HEK293T (cell line): ENCODE data around the gene BGN.
A peak's percentile ranks its signal among the peaks of the same experiment; 100 is the strongest.

Experiments
- CTCF ChIA-PET: fragments of 350-600 bp; formaldehyde crosslinking; extraction: SDS; loops from one replicate; lab custom pipeline; 2021; ENCODE audit warnings: antibody characterized with exemption, inconsistent platforms; lab: Yijun Ruan, JAX
- POLR2A ChIA-PET: fragments of 350-600 bp; formaldehyde crosslinking; extraction: SDS; loops from one replicate; lab custom pipeline; 2020; ENCODE audit warnings: antibody characterized with exemption, inconsistent platforms; lab: Yijun Ruan, JAX
- DNase-seq: peaks from one replicate; pipeline ENCODE4 v3.0.0; 2012; ENCODE audit warnings: mixed read lengths; ENCODE audit errors: extremely low spot score
- ARNT ChIP-seq: fragments of 450-650 bp; IDR thresholded peaks from 2 replicates; pipeline ENCODE4 v1.6.1; 2017; ENCODE audit warnings: mild to moderate bottlenecking
- BHLHE40 ChIP-seq: fragments of 450-650 bp; IDR thresholded peaks from 2 replicates; pipeline ENCODE4 v1.6.1; 2016; ENCODE audit warnings: mild to moderate bottlenecking, moderate library complexity, borderline replicate concordance
- CTBP1 ChIP-seq: fragments of 450-650 bp; IDR thresholded peaks from 2 replicates; pipeline ENCODE4 v1.6.1; 2016; ENCODE audit warnings: borderline replicate concordance
- ELF4 ChIP-seq: fragments of 450-650 bp; IDR thresholded peaks from 2 replicates; pipeline ENCODE4 v1.6.1; 2017; ENCODE audit warnings: antibody characterized with exemption
- FOXA1 ChIP-seq: fragments of 450-650 bp; IDR thresholded peaks from 2 replicates; pipeline ENCODE4 v1.6.1; 2016; ENCODE audit warnings: mild to moderate bottlenecking
- FOXK2 ChIP-seq: fragments of 450-650 bp; IDR thresholded peaks from 2 replicates; pipeline ENCODE4 v1.6.1; 2016; ENCODE audit warnings: mild to moderate bottlenecking
- FOXM1 ChIP-seq: fragments of 450-650 bp; IDR thresholded peaks from 2 replicates; pipeline ENCODE4 v1.6.1; 2017; ENCODE audit warnings: mild to moderate bottlenecking, borderline replicate concordance
- HDGF ChIP-seq: fragments of 450-650 bp; IDR thresholded peaks from 2 replicates; pipeline ENCODE4 v1.6.1; 2017; ENCODE audit warnings: antibody characterized with exemption, borderline replicate concordance
- L3MBTL2 ChIP-seq: fragments of 450-650 bp; conservative IDR thresholded peaks from 2 replicates; pipeline ENCODE4 v1.6.1; 2016; ENCODE audit warnings: mild to moderate bottlenecking
- LEF1 ChIP-seq: fragments of 450-650 bp; IDR thresholded peaks from 2 replicates; pipeline ENCODE4 v1.6.1; 2017; ENCODE audit warnings: mild to moderate bottlenecking, borderline replicate concordance
- NFRKB ChIP-seq: fragments of 450-650 bp; IDR thresholded peaks from 2 replicates; pipeline ENCODE4 v1.6.1; 2016; ENCODE audit warnings: mild to moderate bottlenecking, moderate library complexity
- SP1 ChIP-seq: fragments of 450-650 bp; IDR thresholded peaks from 2 replicates; pipeline ENCODE4 v1.6.1; 2017
- SUZ12 ChIP-seq: fragments of 450-650 bp; IDR thresholded peaks from 2 replicates; pipeline ENCODE4 v1.6.1; 2016; ENCODE audit warnings: mild to moderate bottlenecking
- TARDBP ChIP-seq: fragments of 450-650 bp; IDR thresholded peaks from 2 replicates; pipeline ENCODE4 v1.6.1; 2016
- ZNF384 ChIP-seq: fragments of 450-650 bp; IDR thresholded peaks from 2 replicates; pipeline ENCODE4 v1.6.1; 2016
- TF ChIP-seq, protein P1 (sequence below): fragments of 450-650 bp; IDR thresholded peaks from 2 replicates; pipeline ENCODE4 v1.6.1; 2016

BGN gene

DNA sequence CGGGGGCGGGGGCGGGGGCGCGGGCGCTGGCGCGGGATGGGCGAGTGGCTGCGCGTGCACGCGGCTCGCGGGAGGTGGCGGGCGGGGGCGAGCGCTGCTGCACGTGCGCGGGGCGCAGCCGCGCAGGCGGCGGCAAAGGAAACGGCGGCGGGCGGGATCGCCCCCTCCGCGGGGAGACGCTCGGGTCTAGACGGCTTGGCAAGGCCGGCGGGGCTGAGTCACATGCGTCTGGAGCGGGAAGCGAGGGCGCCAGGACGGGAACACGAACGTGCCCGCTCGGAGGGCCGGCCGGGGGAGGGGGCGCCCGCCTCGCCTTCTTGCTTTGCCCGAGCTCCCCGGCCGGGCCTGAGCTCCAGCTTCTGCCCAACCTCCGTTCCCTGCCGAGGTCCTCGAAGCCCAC, 20.1 kb upstream of the BGN start:
- CTCF ChIA-PET: no interaction called here
- no peak for DNase-seq
- POLR2A ChIA-PET: no interaction called here
- no peak for TF ChIP-seq ARNT
- TF ChIP-seq L3MBTL2: peak; percentile 62
- no peak for TF ChIP-seq SUZ12
- TF ChIP-seq FOXK2: no peak
- TF ChIP-seq, protein P1, sequence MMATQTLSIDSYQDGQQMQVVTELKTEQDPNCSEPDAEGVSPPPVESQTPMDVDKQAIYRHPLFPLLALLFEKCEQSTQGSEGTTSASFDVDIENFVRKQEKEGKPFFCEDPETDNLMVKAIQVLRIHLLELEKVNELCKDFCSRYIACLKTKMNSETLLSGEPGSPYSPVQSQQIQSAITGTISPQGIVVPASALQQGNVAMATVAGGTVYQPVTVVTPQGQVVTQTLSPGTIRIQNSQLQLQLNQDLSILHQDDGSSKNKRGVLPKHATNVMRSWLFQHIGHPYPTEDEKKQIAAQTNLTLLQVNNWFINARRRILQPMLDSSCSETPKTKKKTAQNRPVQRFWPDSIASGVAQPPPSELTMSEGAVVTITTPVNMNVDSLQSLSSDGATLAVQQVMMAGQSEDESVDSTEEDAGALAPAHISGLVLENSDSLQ: no peak

DNA sequence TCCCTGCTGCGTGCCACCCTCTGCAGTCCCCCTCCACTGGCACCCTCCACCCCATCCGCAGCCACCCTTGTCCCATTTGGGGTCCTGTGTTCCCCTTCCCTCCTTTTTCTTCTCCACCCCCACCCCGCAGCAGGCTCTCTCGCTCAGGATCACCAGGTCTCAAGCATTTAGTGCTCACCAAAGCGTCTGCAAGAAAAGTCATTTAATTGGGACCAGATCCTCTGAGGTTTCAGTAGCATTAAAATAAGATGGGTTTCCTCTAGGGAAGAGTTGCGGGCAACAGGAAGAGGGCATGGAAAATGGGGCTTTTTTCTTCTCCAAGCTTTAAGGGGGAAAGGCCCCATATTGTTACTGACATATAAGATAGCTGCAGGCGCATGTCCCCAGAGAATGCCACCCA, 19.5 kb upstream of the BGN start:
- no peak for TF ChIP-seq HDGF
- TF ChIP-seq ARNT: no peak
- DNase-seq: no peak
- ChIA-PET POLR2A (no interaction called here), CTCF (no interaction called here)

GRCh38 chrX:153475751-153476281, 19.0 kb upstream of the BGN start:
- POLR2A ChIA-PET: no interaction called here
- no peak for DNase-seq
- no peak for TF ChIP-seq FOXK2
- no peak for TF ChIP-seq L3MBTL2
- TF ChIP-seq NFRKB: no peak
- TF ChIP-seq LEF1: no peak
- no peak for TF ChIP-seq FOXA1
- no peak for TF ChIP-seq HDGF
- no peak for TF ChIP-seq SP1
- TF ChIP-seq ZNF384: no peak
- TF ChIP-seq, protein P1: no peak
- no peak for TF ChIP-seq SUZ12
- TF ChIP-seq BHLHE40: no peak
- no peak for TF ChIP-seq FOXM1
- CTCF ChIA-PET: no interaction called here

DNA sequence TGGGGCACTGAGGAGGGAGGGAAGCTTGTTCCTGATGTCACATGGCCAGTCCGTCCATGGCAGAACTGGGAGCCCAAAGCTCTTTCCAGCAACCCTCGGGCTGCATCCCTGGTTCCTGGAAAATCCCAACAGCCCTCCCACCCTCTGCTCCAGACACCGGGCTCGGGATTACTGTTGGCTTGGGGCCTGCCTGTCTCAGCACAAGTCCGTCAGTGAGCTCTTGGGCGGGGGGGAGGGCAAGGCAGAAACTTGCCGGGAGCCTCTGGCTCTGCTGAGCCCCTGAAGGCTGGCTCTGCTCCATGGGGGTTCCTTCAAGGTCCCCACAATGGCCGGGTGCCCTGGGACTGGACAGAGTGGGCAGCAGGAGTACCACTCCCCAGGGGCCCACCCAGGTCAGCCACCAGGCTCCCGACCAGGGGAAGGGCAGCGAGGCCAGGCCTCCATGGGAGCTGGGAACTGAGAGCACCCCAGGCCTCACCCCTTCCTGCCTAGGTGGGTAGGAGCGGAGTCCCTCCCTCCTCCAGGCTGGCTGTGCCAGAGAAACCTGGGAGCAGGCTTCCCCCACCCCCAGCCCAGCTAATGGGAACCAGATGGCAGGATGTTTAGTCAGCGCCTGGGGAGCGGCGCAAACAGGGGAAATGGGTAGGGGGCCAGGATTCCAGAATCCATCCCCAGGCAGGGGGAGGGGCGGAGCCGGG, 18.0 kb upstream of the BGN start:
- no peak for TF ChIP-seq BHLHE40
- ChIA-PET POLR2A (no interaction called here), CTCF (interaction anchor here (0.7 to 0.8 kb wide), 2 partner anchors 16 to 30 kb away, joined by 3 read pairs; no protein-coding TSS in a partner anchor)
- no peak for DNase-seq

- ChIA-PET POLR2A (no interaction called here), CTCF (interaction anchor here (0.7 to 0.8 kb wide), 2 partner anchors 17 to 30 kb away, joined by 3 read pairs; no protein-coding TSS in a partner anchor)
- TF ChIP-seq FOXK2: no peak
- no peak for TF ChIP-seq HDGF
- no peak for TF ChIP-seq TARDBP
- TF ChIP-seq L3MBTL2: no peak
- TF ChIP-seq SP1: no peak
- TF ChIP-seq BHLHE40: no peak
- no peak for TF ChIP-seq ZNF384
- DNase-seq: no peak
These were observed 17.4 kb upstream of the BGN start for GRCh38 chrX:153477364-153477857.

DNA sequence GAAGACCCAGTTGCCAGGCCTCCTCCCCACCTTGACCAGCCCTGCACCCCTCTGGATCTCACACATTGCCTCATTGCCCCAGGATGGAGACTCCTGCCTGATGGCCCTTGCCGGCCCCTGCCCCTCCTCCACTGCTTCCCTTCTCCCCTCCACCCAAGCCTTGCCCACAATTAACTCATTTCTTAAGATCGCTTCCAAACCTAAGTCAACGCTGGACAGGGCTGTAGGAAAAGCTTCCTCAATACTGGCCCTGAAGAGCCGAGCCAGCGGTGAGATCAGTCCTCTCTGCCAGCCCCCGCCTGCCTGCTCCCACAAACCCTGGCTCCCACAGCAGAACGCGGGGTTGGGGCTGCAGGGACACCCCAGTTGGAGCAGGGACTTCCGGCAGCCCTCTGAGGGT, 16.9 kb upstream of the BGN start:
- no peak for DNase-seq
- TF ChIP-seq NFRKB (no peak), SUZ12 (no peak), ZNF384 (no peak), SP1 (no peak), LEF1 (no peak), TARDBP (no peak), ELF4 (no peak), ARNT (no peak), CTBP1 (no peak), FOXK2 (no peak), BHLHE40 (no peak), HDGF (no peak), FOXA1 (no peak), FOXM1 (no peak)
- ChIA-PET CTCF (no interaction called here), POLR2A (no interaction called here)

GRCh38 chrX:153478746-153479145, 16.0 kb upstream of the BGN start:
- CTCF ChIA-PET: no interaction called here
- POLR2A ChIA-PET: no interaction called here
- no peak for DNase-seq
- no peak for TF ChIP-seq SUZ12
- no peak for TF ChIP-seq FOXM1
- no peak for TF ChIP-seq CTBP1
- TF ChIP-seq HDGF: no peak
- TF ChIP-seq LEF1: no peak
- no peak for TF ChIP-seq ELF4
